AG09309 (cell line): ENCODE data around the gene MIDN.
A peak's percentile ranks its signal among the peaks of the same experiment; 100 is the strongest.

Source experiments
- DNase-seq: peaks from one replicate; pipeline ENCODE4 v3.0.0-alpha.2; 2010; ENCODE audit warnings: low read depth
- H3K4me3 ChIP-seq: 2 replicates; pipeline ENCODE4 v1.5.1; 2011; ENCODE audit warnings: mild to moderate bottlenecking, low read depth, low read length, moderate library complexity; ENCODE audit not compliant: control insufficient read depth
- TF ChIP-seq, protein P1 (sequence below): IDR thresholded peaks from 2 replicates; pipeline ENCODE4 v1.5.1; 2011; ENCODE audit warnings: mild to moderate bottlenecking, low read depth, low read length, inconsistent platforms; ENCODE audit not compliant: insufficient read depth, control insufficient read depth; ENCODE audit errors: missing control alignments

The MIDN gene

DNA sequence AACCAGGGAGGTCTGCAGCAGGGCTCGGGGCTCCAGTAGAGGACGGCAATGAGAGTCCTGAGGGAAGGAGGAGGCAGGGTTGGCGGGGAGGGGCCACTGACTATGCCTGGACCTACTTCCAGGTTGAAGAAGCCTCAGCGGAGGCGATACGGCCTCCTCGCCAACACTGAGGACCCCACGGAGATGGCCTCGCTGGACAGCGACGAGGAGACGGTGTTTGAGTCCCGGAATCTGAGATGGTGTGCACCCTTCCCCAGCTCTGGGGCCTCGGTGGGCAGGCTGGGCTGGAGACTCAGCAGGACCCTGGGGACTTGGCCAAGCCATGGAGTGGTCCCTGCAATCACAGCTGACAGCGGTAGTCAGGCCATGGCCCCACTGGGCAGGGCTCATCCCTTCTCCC lies 28.7 kb downstream of the MIDN start:
- no peak overlapping the region for H3K4me3 ChIP-seq
- TF ChIP-seq, protein P1, sequence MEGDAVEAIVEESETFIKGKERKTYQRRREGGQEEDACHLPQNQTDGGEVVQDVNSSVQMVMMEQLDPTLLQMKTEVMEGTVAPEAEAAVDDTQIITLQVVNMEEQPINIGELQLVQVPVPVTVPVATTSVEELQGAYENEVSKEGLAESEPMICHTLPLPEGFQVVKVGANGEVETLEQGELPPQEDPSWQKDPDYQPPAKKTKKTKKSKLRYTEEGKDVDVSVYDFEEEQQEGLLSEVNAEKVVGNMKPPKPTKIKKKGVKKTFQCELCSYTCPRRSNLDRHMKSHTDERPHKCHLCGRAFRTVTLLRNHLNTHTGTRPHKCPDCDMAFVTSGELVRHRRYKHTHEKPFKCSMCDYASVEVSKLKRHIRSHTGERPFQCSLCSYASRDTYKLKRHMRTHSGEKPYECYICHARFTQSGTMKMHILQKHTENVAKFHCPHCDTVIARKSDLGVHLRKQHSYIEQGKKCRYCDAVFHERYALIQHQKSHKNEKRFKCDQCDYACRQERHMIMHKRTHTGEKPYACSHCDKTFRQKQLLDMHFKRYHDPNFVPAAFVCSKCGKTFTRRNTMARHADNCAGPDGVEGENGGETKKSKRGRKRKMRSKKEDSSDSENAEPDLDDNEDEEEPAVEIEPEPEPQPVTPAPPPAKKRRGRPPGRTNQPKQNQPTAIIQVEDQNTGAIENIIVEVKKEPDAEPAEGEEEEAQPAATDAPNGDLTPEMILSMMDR, result no peak

DNA sequence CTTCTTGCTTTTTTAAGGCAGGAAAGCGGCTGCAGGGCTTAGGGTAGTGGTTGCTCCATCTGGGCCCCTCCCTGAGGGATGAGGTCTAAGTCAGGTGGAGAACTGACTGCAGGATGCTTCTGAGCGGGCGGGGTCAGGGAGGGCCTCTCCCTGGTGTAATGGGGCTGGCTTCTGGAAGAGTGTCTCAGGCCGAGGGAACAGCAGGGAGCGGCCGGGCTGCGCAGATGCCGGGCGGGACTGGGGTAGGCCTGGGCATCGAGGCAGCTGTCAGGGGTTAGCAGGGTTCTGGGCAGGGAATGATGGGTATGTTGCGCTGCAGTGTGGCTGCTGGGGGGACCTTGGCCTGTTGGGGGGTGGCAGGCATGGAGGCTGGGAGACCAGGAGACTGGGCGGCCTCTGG lies 29.7 kb downstream of the MIDN start:
- H3K4me3 ChIP-seq, result no peak overlapping the region
- DNase-seq, result no peak
- TF ChIP-seq, protein P1, result no peak

More for the DNA sequence above, 28.7 kb downstream of the MIDN start:
- DNase-seq, result no peak

DNA sequence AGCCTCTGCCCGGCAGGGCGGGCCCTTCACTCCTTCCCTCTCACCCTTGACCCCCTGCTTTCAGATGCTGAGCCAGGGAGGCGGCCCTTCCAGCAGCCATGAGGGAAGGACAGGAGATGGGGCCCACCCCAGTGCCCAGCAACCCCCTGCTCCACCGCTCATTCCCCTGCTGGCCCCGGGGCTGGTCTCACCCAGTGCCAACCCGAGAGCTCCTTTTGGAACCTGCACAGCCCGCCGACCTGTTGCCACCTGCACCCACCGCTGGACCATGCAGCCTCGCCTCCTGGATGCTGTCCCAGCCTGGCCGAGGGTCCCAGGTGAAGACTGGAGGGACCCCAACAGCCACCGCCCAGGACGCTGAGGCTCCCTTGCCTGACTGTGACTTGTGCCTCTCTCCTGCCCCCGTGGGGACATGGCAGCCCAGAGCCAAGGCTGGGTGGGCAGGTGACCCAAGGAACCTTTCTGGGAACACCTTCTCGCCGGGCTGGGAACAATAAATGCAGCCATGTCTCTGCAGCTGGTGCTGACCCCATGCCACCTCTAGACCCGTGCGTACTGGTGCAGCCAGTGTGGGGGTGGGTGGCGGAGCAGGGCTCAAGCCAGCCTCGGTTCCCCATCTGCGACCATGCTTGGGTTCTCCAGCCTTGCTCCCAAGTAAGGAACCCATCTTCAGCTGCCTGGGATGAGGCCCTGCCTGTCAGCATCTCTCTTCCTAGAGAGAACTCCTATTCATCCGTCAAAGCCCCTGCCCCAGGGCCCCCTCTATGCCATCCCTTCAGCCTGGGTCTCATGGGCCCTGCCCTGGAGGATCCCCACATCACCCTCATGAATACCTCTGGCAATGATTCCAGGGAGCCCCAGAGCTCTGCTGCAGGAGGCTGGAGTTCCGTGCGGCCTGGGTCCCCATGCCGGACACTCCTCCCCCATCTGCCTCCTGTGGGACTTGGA lies 30.6 kb downstream of the MIDN start:
- TF ChIP-seq, protein P1, result peak; percentile 1
- H3K4me3 ChIP-seq, result no peak overlapping the region
- DNase-seq, result no peak

DNA sequence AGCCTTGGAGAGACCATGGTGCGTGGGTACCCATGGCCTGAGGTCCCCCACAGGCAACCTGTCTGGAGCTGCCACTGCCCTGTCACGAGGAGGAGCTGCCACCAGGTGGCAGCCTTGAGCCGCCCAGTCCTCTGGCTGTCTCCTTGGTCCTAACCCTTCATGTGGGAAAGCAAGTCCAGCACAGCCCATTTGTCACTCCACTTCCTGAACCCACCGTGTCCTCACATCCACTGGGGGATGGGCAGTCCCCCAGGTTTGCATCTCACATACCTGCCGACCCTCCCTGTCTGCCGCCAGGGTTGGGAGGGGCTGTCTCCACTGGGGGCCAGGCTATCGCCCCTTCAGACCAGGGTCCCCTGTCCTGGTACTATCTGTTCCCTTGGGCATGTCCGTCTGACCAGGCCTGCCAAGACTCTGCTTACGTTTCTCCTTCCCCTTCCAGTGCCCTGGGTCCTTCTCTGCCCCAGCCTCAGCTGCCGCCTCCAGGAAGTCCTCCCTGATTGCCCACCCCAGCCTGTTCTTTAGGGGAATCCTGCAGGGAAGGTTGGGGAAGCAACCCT lies 31.5 kb downstream of the MIDN start:
- TF ChIP-seq, protein P1, result peak; percentile 96
- DNase-seq, result no peak
- H3K4me3 ChIP-seq, result no peak overlapping the region

DNA sequence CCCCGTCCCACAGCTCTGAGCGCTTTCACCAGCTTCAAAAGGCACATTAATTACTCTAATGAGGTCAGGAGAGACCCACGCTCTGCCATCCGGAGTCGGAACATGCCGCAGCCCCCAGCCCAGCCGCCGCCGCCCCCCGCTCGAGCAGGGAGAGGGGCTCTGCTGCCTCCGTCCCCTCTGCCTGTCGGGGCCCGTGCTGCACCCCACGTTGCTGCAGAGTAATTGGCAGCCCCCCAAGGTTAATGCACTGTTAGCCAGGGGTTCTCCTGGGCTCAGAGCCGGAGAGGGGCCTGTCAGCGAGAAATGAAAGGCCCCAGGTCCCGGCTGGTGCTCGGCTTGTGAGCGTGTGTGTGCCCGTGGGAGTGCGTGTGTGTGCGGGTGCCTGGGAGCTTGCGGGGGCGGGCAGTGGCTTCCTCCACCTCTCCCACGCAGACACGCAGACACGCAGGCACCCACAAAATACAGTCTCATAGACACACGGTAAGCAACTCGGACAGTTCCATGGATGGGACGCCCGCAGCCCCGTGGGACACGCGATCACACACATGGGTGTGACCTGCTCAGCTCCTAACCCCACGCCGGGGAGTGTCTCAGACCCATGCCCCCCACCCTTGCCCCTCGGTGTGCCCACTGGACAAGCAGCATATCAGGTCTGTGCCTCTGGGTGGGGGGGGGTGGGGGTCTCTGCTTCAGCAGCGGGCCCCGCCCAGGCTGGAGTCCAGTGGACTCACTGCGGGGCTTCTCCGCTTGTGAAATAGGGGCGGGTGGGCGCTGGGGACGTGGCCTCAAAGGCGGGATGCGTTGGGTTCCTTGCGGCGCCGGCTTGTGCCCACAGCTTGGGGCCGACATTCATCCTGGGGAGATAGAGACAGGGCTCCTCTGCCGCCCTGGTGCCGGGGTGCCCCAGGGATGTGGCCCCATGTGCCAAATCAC lies 32.5 kb downstream of the MIDN start:
- TF ChIP-seq, protein P1, result no peak
- H3K4me3 ChIP-seq, result no peak overlapping the region
- DNase-seq, result no peak
